Panc1 (cell line): ENCODE measurements around the gene APOL2.

Experiments
- CTCF ChIP-seq: fragments of 450-650 bp; IDR thresholded peaks from 2 replicates; pipeline ENCODE4 v1.5.1; 2017; ENCODE audit warnings: mild to moderate bottlenecking
- POLR2AphosphoS5 ChIP-seq: IDR thresholded peaks from 2 replicates; pipeline ENCODE4 v1.6.1; 2012; ENCODE audit warnings: mild to moderate bottlenecking, low read depth, low read length, moderate library complexity

GRCh38 chr22:36234213-36234612, 5.1 kb downstream of the APOL2 start:
- TF ChIP-seq CTCF (no peak), POLR2AphosphoS5 (no peak)
